SK-MEL-5 (cell line): Measurements from ENCODE around the gene LASP1. TPM values are rescaled to one million over a fixed set of nuclear protein-coding genes. Genes with fewer than 3 reads are reported as not detected.
"Not testable (repeated sequence)": the region's sequence is repeated elsewhere in the genome, so short reads cannot be mapped to it uniquely, and the experiment has no call there.

ENCODE experiments used
- DNase-seq: peaks from one replicate; pipeline ENCODE4 v3.0.0-alpha.2; 2016; ENCODE audit warnings: low read depth, low spot score
- in situ Hi-C: cut with HindIII; loops from 2 replicates; pipeline ENCODE4 v1.10.0; 2016; ENCODE audit warnings: low sequenced_read_pairs, high pct_unique_total_duplicates, low pct_unique_long_range_greater_than_20kb
- total RNA-seq: library from RNA; depleted of rRNA; stranded (reverse); fragments of >200 nt; shearing (Covaris generic); gene quantifications from 2 replicates; pipeline ENCODE4 v1.2.3, GENCODE V29; 2014

The LASP1 gene
- total RNA-seq, 1 experiment from 2014 or later = 16.8 TPM

GRCh38 chr17:38897671-38898290 lies 27.9 kb downstream of the LASP1 start:
- in situ Hi-C loops = no loop called here
- no peak for DNase-seq

- in situ Hi-C loops = no loop called here
- DNase-seq = no peak
These were observed 28.4 kb downstream of the LASP1 start for GRCh38 chr17:38898291-38898679.

DNA sequence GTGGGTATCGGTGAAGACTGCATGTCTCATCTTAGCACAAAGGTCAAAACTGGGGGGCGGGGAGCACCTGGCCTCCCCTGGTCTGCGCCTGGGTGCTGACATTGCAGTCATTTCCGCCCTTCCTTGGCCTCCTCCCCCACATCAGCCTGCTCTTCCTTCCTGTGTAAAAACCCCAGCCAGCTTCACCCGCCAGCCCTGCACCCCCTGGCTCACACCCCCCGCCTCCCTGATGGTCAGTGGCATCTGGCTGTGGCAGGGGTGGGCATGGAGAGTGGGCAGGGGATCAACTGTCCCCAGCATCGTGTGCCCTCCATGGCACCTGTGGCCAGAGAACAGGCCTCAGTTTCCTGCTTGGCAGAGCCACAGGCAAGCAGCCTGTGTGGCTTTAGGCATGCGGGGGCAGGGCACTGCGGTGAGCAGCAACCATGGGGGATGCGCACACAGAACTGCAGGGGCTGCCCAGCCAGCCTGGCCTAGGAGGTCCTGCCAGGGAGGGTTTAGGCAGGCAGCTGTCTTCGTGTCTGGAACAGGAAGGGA lies 29.0 kb downstream of the LASP1 start:
- no peak for DNase-seq
- in situ Hi-C loops = no loop called here

- in situ Hi-C loops = no loop called here
- no peak for DNase-seq
These were observed 29.6 kb downstream of the LASP1 start for GRCh38 chr17:38899421-38899820.

- in situ Hi-C loops = no loop called here
- DNase-seq = no peak
These were observed 31.3 kb downstream of the LASP1 start for GRCh38 chr17:38900978-38901656.

DNA sequence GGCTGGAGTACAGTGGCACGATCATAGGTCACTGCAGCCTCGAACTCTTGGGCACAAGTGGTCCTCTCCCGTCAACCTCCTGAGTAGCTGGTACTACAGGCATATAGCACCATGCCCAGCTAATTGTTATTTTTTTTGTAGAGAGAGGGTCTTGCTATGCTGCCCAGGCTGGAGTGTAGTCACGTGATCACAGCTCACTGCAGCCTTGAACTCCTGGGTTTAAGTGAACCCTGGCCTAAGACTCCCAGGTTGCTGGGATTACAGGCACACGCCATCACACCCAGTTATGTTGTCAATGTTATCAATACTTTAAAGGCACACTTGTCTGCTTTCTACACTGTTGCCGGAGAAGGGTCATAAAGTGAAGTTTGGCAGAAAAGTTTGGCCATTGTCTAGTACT lies 33.5 kb downstream of the LASP1 start:
- DNase-seq = no peak
- in situ Hi-C loops = no loop called here

DNA sequence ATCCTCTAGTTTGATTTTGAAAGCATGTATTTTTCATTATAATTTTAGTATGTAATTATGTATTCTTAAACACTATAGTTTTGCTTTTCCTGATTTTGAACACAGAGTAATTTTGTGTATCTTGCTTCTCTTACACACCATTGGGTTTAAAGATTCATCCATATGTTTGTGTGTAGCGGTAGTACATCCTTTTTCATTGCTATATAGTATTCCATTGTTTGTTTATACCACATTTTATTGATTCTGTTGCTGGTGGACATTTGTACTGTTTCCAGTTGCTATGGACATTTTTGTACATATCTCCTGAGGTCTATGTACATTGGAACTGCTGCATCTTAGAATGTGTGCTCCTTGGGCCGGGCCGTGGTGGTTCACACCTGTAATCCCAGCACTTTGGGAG lies 35.0 kb downstream of the LASP1 start:
- DNase-seq = no peak
- in situ Hi-C loops = no loop called here

DNA sequence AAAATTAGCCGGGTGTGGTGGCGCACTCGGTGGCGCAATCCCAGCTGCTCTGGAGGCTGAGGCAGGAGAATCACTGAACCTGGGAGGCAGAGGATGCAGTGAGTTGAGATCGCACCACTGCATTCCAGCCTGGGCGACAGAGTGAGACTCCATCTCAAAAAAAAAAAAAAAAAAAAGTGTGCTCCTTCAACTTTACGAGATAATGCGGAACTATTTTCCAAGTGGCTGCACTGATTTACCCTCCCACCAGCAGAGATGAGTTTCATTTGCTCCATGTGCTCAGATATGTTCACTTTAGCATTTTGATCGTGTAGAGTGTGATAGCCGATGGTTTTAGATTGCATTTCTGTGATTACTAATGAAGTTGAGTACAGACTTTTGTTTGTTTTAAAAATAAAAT lies 35.5 kb downstream of the LASP1 start:
- in situ Hi-C loops = no loop called here
- DNase-seq = no peak

GRCh38 chr17:38906460-38907228 lies 36.8 kb downstream of the LASP1 start:
- in situ Hi-C loops = no loop called here
- DNase-seq = no peak

- no peak for DNase-seq
- in situ Hi-C loops = no loop called here
These were observed 38.2 kb downstream of the LASP1 start for GRCh38 chr17:38907930-38908675.

- in situ Hi-C loops = no loop called here
- DNase-seq = no peak
These were observed 38.9 kb downstream of the LASP1 start for GRCh38 chr17:38908676-38909181.

GRCh38 chr17:38910325-38910724 lies 40.5 kb downstream of the LASP1 start:
- in situ Hi-C loops = no loop called here

DNA sequence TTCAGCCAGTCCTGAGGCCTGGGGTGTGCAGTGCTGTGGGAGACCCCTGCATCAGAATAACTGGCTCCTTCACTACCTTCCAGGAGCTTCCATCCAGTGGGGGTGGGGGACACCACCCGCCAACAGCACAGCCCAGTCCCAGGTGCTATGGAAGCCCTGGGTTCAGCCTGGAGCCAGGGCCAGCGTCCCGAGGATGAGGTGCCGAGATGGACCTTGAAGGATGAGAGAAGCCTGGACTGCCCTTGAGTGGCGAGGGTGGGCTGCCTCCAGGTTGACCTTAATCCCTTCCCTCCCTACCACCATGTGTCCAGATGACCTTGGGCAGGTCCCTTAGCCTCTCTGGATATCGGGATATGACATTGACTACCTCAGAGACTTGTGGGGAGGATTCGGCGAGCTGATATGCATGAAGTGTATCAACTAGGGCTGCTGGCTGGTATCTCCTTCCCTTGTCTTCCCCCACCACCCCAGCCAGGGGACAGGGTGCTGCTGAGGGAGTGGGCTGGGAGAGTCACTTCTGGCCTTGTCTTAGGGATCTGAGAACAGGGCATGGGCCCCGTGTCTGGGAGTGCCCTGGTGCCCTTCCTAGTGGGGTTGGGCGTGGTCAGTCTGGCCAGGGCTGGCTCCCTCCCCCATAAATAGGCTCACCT lies 41.3 kb downstream of the LASP1 start:
- in situ Hi-C loops = no loop called here
- no peak for DNase-seq

More at GRCh38 chr17:38910325-38910724, 40.5 kb downstream of the LASP1 start:
- no peak for DNase-seq

DNA sequence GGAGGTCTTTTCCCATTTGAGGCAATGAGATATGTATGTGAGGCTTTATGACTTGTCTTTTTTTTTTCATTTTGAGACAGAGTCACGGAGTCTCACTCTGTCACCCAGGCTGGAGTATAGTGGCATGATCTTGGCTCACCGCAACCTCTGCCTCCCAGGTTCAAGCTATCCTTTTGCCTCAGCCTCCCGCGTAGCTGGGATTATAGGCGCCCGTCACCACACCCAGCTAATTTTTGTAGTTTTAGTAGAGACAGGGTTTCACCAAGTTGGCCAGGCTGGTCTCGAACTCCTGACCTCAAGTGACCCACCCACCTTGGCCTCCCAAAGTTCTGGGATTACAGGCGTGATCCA lies 41.8 kb downstream of the LASP1 start:
- in situ Hi-C loops, DNase-seq: not testable (repeated sequence)

DNA sequence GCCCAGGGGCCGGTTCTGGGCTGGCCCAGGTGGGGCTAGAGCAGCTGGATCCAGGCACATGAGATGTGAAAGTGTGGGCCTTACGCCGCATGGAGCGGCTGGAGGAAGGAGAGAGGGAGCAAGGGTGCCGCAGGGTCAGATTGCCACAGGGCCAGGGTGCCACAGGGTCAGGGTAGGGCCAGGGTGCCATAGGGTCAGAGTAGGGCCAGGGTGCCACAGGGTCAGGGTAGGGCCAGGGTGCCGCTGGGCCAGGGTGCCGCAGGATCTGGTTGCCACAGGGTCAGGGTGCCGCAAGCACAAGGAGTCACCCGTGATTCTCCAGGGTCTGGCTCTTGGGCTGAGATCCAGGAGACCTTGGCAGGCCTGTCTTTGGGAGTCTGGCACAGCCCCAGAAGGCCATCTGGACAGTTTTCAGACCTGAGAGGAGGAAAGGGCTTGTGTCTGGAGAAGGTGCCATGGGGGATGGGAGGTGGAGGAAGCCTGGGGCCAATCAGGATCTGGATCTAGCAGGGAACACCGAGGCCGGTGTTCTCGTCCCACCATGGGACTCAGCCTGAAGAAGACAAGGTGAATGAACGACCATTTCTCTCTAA lies 42.5 kb downstream of the LASP1 start:
- in situ Hi-C loops = no loop called here
- DNase-seq = no peak

DNA sequence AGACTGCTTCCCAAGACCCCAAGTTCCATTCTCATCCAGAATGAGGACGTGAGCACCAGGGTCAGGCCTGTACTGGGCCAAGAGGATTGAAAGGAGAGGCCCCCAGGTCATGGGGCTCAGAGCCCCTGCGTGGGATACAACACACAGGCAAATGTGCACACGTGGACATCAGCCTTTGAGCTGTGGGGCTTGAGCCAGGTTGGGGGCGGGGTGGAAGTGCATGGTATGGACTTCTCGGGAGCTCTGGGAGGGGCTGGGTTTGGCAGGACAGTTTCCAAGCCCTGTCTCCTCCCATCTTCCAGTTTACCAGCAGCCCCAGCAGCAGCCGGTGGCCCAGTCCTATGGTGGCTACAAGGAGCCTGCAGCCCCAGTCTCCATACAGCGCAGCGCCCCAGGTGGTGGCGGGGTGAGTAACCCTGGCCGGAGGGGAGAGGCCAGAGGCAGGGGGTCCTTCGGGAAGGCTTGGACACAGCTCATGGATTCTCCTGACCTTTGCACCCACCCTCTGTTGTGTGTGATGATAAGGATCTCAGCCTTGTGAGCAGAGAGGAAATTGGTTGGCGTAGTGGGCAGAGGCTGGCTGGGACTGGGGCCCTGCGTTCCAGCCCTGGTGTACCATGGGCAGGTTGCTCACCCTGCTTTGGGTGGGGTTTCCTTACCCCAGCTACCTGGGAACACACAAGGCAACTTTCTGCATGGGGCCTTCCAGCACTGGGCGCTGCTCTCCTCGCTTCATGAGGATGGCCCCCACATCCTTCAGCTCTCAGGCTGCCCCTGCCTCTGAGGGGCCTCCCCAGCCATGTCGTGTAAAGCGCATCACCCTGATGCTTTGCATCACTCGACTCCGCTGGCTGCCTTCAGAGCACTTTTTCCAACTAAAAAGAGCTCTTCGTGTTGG lies 45.1 kb downstream of the LASP1 start:
- DNase-seq = no peak
- in situ Hi-C loops = no loop called here
